Measurements from ENCODE around the gene PVRIG. TPM values are rescaled to one million over a fixed set of nuclear protein-coding genes. Genes with fewer than 3 reads are reported as not detected.
A peak's percentile ranks its signal among the peaks of the same experiment; 100 is the strongest.

The PVRIG gene
- total and polyA plus RNA-seq, 9 of the 15 experiments (the other 6 are each of a cell fraction or from before 2014, with no cell fraction given): 0.16 to 0.64 TPM; not detected in 7

- TF ChIP-seq ETV5 (CRISPR knock-in tag; IDR thresholded peaks at IDR 0.05; ENCODE audit: low read depth): no peak
- TF ChIP-seq FOXP1 (CRISPR knock-in tag; IDR thresholded peaks at IDR 0.05): peak; percentile 84; the same call in 1 of the 2 replicates
- TF ChIP-seq, protein P1, sequence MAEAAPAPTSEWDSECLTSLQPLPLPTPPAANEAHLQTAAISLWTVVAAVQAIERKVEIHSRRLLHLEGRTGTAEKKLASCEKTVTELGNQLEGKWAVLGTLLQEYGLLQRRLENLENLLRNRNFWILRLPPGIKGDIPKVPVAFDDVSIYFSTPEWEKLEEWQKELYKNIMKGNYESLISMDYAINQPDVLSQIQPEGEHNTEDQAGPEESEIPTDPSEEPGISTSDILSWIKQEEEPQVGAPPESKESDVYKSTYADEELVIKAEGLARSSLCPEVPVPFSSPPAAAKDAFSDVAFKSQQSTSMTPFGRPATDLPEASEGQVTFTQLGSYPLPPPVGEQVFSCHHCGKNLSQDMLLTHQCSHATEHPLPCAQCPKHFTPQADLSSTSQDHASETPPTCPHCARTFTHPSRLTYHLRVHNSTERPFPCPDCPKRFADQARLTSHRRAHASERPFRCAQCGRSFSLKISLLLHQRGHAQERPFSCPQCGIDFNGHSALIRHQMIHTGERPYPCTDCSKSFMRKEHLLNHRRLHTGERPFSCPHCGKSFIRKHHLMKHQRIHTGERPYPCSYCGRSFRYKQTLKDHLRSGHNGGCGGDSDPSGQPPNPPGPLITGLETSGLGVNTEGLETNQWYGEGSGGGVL (CRISPR knock-in tag; IDR thresholded peaks at IDR 0.05): no peak
- TF ChIP-seq HMGN3 (IDR thresholded peaks at IDR 0.05; ENCODE audit: borderline replicate concordance, extremely low read depth, insufficient read length, low read depth, low read length): peak; percentile 56
- TF ChIP-seq PHF8 (IDR thresholded peaks at IDR 0.05; ENCODE audit: borderline replicate concordance, low read length): peak; percentile 62; the same call in 1 of the 2 replicates
- TF ChIP-seq, protein P2, sequence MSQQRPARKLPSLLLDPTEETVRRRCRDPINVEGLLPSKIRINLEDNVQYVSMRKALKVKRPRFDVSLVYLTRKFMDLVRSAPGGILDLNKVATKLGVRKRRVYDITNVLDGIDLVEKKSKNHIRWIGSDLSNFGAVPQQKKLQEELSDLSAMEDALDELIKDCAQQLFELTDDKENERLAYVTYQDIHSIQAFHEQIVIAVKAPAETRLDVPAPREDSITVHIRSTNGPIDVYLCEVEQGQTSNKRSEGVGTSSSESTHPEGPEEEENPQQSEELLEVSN (IDR thresholded peaks at IDR 0.05; ENCODE audit: borderline replicate concordance in 1 of 2, extremely low read depth in 1 of 2, insufficient read depth in 1 of 2, insufficient read length in 1 of 2, low read depth in 1 of 2, low read length in 1 of 2, poor library complexity in 1 of 2, severe bottlenecking in 1 of 2): peak; percentile 97 to 98
- peak; percentile 57 to 64 for TF ChIP-seq NRF1 (conservative IDR thresholded peaks at IDR 0.05 in 1 of 2, IDR thresholded peaks at IDR 0.05 in 1 of 2)
- peak; percentile 84; the same call in 1 of the 2 replicates for TF ChIP-seq E2F5 (CRISPR knock-in tag; IDR thresholded peaks at IDR 0.05)
- TF ChIP-seq ZNF561 (CRISPR knock-in tag; conservative IDR thresholded peaks at IDR 0.05): no peak
- TF ChIP-seq BHLHE40 (IDR thresholded peaks at IDR 0.05; ENCODE audit: low read length): peak; percentile 68
- TF ChIP-seq SRSF3 (IDR thresholded peaks at IDR 0.05; ENCODE audit: insufficient read depth, low read length): no peak
- no peak for TF ChIP-seq RBM17 (IDR thresholded peaks at IDR 0.05; ENCODE audit: borderline replicate concordance, low read depth, low read length)
- TF ChIP-seq PRPF4 (IDR thresholded peaks at IDR 0.05; ENCODE audit: insufficient read depth, low read depth, low read length, poor library complexity, severe bottlenecking): no peak
- TF ChIP-seq, protein P3, sequence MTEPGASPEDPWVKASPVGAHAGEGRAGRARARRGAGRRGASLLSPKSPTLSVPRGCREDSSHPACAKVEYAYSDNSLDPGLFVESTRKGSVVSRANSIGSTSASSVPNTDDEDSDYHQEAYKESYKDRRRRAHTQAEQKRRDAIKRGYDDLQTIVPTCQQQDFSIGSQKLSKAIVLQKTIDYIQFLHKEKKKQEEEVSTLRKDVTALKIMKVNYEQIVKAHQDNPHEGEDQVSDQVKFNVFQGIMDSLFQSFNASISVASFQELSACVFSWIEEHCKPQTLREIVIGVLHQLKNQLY (CRISPR knock-in tag; conservative IDR thresholded peaks at IDR 0.05): 0 out of 4 replicates have a peak, but pooled peaks of 1 of the 2 experiments have one; percentile 53
- TF ChIP-seq, protein P4, sequence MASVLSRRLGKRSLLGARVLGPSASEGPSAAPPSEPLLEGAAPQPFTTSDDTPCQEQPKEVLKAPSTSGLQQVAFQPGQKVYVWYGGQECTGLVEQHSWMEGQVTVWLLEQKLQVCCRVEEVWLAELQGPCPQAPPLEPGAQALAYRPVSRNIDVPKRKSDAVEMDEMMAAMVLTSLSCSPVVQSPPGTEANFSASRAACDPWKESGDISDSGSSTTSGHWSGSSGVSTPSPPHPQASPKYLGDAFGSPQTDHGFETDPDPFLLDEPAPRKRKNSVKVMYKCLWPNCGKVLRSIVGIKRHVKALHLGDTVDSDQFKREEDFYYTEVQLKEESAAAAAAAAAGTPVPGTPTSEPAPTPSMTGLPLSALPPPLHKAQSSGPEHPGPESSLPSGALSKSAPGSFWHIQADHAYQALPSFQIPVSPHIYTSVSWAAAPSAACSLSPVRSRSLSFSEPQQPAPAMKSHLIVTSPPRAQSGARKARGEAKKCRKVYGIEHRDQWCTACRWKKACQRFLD (CRISPR knock-in tag; IDR thresholded peaks at IDR 0.05): 0 out of 2 replicates have a peak, but pooled peaks have one; percentile 31
- TF ChIP-seq USF2 (CRISPR knock-in tag; IDR thresholded peaks at IDR 0.05): peak; percentile 79
Observed at GRCh38 chr7:100177045-100178001, 42.4 kb upstream of the PVRIG start, which contains the start of the genes GPC2 and STAG3 (continued).

Measured in K562 (cell line).